GM20431 (cell line): ENCODE data around the gene PIK3AP1.

Experiments used
- in situ Hi-C: fragments of 300-500 bp; cut with MseI, MboI; formaldehyde crosslinking; loops from one replicate; pipeline ENCODE4 v1.15.0; 2020; ENCODE audit warnings: low sequenced_read_pairs; ENCODE audit not compliant: unreplicated experiment

Gene PIK3AP1

GRCh38 chr10:96626795-96627194 is 93.5 kb downstream of the PIK3AP1 start:
- in situ Hi-C loops, result loop anchor here (25.0 kb wide), 2 partner anchors 111 to 211 kb away; partner anchors contain the start of gene LCOR

GRCh38 chr10:96625173-96625572 is 95.1 kb downstream of the PIK3AP1 start:
- in situ Hi-C loops, result loop anchor here (25.0 kb wide), 2 partner anchors 112 to 212 kb away; partner anchors contain the start of gene LCOR

- in situ Hi-C loops, result loop anchor here (25.0 kb wide), 1 partner anchor 235 kb away; no protein-coding TSS in a partner anchor
Measured at GRCh38 chr10:96622013-96622787, 98.1 kb downstream of the PIK3AP1 start.

- in situ Hi-C loops, result loop anchor here (25.0 kb wide), 1 partner anchor 233 kb away; no protein-coding TSS in a partner anchor
Measured at GRCh38 chr10:96619796-96620773, 100.2 kb downstream of the PIK3AP1 start.

- in situ Hi-C loops, result loop anchor here (25.0 kb wide), 1 partner anchor 232 kb away; no protein-coding TSS in a partner anchor
Measured at GRCh38 chr10:96619120-96619519, 101.2 kb downstream of the PIK3AP1 start.

GRCh38 chr10:96618653-96619052 is 101.7 kb downstream of the PIK3AP1 start:
- in situ Hi-C loops, result loop anchor here (25.0 kb wide), 1 partner anchor 231 kb away; no protein-coding TSS in a partner anchor

- in situ Hi-C loops, result loop anchor here (25.0 kb wide), 1 partner anchor 230 kb away; no protein-coding TSS in a partner anchor
Measured at GRCh38 chr10:96616961-96617360, 103.4 kb downstream of the PIK3AP1 start.

- in situ Hi-C loops, result loop anchor here (25.0 kb wide), 1 partner anchor 227 kb away; no protein-coding TSS in a partner anchor
Measured at GRCh38 chr10:96614515-96614914, 105.8 kb downstream of the PIK3AP1 start.

- in situ Hi-C loops, result loop anchor here (25.0 kb wide), 1 partner anchor 226 kb away; no protein-coding TSS in a partner anchor
Measured at GRCh38 chr10:96613576-96613975, 106.7 kb downstream of the PIK3AP1 start.

- in situ Hi-C loops, result loop anchor here (25.0 kb wide), 1 partner anchor 225 kb away; no protein-coding TSS in a partner anchor
Measured at GRCh38 chr10:96612055-96612830, 108.1 kb downstream of the PIK3AP1 start.

- in situ Hi-C loops, result loop anchor here (25.0 kb wide), 1 partner anchor 224 kb away; no protein-coding TSS in a partner anchor
Measured at GRCh38 chr10:96610817-96611216, 109.5 kb downstream of the PIK3AP1 start.

- in situ Hi-C loops, result loop anchor here (25.0 kb wide), 1 partner anchor 222 kb away; no protein-coding TSS in a partner anchor
Measured at GRCh38 chr10:96609510-96609909, 110.8 kb downstream of the PIK3AP1 start.

- in situ Hi-C loops, result loop anchor here (25.0 kb wide), 1 partner anchor 222 kb away; no protein-coding TSS in a partner anchor
Measured at GRCh38 chr10:96608805-96609204, 111.5 kb downstream of the PIK3AP1 start.

GRCh38 chr10:96608262-96608661 is 112.1 kb downstream of the PIK3AP1 start:
- in situ Hi-C loops, result loop anchor here (25.0 kb wide), 1 partner anchor 221 kb away; no protein-coding TSS in a partner anchor

GRCh38 chr10:96606946-96607345 is 113.4 kb downstream of the PIK3AP1 start:
- in situ Hi-C loops, result loop anchor here (25.0 kb wide), 1 partner anchor 220 kb away; no protein-coding TSS in a partner anchor

GRCh38 chr10:96606216-96606615 is 114.1 kb downstream of the PIK3AP1 start:
- in situ Hi-C loops, result loop anchor here (25.0 kb wide), 1 partner anchor 219 kb away; no protein-coding TSS in a partner anchor

- in situ Hi-C loops, result loop anchor here (25.0 kb wide), 1 partner anchor 213 kb away; no protein-coding TSS in a partner anchor
Measured at GRCh38 chr10:96600337-96600736, 120.0 kb downstream of the PIK3AP1 start.

- in situ Hi-C loops, result no loop called here
Measured at GRCh38 chr10:96598846-96599245, 121.5 kb downstream of the PIK3AP1 start.
